HG03175 (cell line): ENCODE measurements around the gene PAK6.
A peak's percentile ranks its signal among the peaks of the same experiment; 100 is the strongest.

Experiments used
- ATAC-seq: cut with Tn5 transposase; IDR thresholded peaks from one replicate; pipeline ENCODE4 v1.9.1; 2021; ENCODE audit warnings: mild to moderate bottlenecking, moderate library complexity; ENCODE audit not compliant: unreplicated experiment

The PAK6 gene

DNA sequence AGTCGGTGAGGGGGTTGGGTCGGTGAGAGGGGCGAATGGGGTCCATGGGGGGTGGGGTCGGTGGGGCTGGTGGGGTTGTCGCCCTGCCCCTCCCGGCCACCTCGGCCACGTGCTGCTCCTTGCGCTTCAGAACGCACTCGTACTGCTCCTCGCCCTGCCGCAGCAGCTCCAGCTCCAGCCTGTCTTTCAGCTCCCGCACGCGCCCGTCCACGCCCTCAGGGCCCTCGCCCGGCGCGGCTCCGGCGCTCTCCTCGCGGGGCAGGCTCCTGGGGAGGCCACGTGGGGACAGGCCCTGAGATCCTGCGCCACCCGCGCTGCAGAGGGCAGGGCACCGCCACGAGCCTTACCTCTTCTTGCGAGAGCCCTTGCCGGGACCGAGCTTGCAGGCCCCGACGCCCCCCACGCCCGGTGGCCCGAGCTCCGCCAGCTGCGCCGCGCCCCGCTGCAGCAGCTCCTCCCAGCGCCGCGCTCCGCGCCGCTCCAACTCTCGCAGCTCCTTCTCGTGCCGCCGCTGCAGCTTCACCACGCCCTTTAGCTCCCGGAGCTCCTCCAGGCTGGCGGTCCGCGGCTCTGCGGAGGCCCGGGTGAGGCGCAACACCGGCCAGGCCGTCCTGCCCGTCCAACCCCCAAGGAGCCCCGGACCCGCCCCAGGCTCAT is 52.2 kb downstream of the PAK6 start:
- no peak for ATAC-seq

DNA sequence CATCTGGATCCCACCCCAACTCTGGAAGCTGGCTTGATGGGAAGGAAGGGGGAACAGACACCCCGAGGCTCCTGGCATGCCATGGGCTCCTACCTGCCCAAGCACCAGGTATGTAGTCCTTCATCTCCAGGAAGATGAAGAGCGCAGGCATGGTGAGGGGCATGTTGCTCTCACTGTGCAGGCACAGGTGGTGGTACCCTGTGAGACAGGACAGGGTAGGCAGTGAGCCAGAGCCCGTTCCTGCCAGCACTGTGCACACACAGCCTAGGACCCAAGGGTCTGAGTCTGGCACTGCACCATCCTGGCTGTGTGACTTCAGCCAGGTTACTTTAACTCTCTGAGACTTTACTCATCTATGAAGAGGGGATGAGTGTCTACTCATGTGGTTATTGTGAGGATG is 53.4 kb downstream of the PAK6 start:
- no peak for ATAC-seq

DNA sequence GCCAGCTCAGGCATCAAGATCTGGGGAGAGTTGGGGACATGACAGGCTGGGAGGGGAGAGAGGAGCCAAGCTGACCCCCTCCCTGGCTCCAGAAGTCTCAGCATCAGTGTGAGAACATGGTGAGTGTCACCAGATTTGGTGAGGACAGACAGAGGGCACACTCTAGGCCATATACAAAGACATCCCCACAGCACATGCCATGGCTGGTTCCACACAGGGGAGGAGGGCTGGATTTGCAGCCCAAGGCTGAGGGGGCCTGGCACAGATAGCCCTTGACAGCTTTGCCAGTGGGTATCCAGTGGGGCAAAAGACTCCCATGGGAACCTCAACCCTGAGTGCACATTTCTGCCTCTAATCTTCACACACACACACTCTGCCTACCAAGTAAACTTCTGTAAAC is 54.1 kb downstream of the PAK6 start:
- no peak for ATAC-seq

DNA sequence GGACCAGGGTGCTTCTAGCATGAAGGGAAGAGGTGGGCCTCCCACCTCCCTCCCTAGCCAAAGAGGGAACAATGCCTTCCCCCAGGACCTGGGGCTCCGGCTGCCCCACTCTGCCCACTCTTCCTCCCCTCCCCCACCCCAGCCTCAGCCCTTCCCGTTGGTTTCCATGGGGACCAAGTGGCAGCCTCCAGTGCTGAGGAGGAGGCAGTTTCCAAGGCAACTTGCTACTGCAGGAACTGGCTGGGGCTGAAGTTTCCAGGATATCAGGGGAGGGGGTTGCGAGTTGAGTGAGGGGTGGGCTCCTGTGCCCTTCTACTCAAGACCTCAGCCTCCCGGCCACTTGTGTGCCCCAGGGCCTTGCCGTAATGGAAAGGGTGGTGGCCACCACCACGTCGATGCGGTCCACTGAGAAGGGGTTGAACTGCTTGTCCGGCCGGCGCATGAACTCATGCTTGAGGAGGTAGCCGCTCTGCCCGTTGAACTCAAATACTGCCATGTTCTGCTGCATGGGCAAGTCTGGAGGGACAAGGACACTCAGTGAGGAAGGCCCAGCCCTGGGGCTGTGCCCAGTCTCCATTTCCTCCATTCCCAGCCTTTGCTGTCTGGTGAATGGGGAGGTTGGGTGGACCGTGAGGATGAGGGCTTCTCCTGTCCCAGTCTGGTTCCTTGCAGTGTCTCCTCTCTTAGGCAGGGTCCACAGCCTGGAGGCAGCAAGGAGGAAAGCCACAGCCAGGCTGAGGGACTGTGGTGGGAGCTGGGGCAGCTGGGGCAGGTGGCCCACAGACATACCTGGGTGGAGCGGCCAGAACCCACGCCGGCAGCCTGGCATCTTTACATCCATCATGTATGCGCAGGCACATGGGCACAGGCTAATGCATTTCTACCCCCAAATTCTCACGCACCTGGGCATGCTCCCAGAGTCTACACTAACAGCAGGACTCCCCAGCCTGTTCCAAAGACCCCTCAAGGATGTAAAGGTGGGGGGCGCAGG is 55.3 kb downstream of the PAK6 start:
- no peak for ATAC-seq

DNA sequence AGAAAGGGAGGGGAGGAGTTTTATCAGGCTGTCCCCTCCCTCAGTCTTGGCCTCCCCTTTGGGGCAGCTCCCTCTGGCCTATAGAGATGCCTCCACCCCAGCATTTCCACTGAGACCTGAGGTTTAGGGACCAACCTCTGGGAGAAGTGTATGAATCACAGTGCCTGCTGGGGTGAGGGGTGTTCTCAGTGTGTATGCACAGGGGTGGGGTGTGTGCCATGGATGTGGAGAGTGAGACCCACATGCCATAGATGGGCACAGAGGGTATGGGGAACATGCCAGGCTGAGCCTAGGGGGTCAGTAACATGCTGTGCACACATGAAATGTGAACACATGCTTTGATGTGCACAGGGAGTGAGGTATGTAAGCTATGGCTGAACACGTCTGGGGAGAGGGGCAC is 56.4 kb downstream of the PAK6 start:
- ATAC-seq, result no peak

DNA sequence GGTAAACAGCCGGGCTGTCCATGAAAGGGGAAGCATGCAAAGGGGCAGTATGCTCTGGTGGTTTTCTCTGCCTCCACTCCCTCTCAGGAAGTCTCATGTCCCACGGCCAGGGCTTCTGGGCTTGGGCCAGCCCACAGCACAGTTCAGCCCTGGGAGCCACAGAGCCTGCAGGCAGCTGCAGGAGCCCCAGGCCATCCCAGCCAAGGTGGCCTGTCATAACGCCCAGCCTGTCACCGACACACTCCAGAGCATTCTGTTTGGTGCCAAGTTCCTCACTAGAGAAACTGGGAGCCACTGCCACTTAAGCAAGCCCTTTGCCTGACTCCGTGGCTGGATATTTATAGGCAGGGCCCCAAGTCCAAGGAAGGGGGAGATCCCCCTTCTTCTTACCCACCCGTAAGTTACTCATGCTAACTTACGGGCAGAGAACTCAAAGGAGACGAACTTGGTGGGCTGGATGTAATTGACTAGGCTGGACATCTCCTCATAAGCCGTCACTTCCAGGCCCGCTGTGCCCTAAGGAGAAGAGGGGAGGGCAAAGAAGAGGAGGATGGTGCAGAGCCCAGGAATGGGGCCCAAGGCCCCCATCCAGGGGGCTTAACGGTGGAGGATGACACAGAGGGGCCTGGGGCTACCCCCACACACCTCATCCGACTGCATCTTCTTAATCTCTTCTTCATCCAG is 57.2 kb downstream of the PAK6 start:
- no peak for ATAC-seq

DNA sequence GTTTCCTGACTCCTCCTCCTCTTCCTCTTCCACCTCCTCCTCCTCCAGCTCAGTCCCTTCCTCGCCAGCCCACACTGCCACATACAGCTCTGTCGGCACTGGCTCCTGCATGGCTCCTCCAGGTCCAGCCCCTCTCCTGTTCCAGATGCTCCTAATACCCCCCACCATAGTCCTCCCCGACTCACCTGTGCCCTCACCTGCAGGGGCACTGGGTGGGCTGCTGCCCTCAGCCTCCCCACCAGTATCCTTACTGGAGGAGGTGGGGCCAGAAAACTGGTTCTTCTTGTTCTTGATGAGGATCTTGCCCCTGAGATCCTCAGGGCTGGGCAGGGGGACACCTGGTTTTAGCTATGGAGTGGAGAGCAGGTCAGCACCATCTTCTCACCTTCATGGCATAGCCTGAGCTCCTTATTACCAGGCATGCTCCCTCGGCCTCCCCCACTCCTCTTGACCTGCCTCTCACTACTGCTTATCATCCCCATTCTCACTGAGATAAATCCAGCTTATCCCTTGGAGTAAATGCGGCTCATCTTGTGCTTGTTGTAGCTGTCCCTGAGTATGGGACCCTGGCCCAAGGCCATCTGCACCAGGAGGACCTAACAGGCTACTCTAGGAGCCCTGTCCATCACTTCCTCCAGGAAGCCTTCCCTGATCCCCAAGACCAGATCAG is 57.8 kb downstream of the PAK6 start:
- ATAC-seq, result no peak

DNA sequence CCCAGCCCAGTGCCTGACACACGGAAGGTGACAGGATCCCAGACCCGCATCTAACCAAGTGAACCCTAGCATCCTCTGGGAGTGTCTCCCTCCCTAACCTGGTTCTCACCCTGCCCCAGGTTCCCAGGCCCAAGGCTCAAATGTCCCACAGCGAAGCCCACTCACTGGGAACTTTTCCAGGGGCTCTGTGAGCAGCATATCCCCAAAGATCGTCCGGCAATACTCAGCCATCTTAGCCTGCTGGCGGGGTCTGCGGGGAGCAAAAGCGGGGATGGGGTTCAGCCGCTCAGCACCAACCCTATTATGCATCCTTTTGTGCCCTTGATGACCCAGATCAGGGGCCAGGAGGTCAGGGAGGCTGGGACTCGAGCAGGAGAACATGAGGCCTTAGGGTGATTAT is 58.5 kb downstream of the PAK6 start:
- ATAC-seq, result no peak

DNA sequence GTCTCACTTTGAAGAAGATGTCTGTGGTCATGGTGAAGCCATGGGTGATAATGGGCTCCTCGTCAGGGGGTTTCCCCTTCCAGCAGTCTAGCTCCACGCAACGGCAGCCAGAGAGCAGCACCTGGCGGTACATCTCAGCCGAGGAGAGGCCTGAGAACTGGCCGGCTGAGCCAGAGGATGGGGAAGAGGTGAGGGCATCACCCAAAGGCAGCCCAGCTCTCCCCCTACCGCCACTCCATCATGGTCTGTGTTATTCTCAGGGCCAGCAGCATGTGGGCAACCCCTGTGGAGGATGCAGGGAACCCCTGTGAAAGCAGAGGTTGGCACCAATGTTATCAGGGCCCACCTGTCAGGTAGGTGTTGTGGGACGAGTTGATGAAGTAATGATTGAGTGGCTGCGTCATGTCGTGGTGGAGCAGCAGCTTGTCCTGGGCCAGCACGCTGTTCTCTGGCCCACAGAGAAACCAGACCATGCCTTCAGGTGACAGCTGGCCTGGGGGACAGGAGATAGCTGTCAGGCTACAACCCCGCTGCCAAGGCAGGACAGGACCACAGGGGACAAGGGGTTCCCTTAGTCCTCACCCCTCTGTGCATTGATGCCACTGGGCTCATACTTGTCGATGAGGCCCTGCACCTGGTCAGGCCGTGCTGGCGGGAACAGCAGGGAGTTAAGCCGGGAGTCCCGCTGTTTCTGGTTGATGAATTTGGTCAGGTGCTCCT is 59.5 kb downstream of the PAK6 start:
- no peak for ATAC-seq

DNA sequence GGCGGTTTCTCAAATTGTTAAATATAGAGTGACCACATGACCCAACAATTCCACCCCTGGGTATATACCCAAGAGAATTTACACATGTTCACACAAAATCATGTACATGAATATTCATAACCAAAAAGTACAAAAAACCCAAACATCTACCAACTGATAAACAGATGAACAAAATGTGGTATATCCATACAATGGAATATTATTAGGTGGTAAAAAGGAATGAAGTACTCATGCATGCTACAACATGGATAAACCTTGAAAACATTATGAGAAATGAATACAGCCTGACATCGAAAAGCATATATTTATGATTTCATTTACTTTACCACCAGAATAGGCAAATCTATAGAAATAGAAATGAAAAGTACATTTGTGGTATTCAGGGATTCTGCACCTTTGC is 61.5 kb downstream of the PAK6 start:
- ATAC-seq, result no peak

DNA sequence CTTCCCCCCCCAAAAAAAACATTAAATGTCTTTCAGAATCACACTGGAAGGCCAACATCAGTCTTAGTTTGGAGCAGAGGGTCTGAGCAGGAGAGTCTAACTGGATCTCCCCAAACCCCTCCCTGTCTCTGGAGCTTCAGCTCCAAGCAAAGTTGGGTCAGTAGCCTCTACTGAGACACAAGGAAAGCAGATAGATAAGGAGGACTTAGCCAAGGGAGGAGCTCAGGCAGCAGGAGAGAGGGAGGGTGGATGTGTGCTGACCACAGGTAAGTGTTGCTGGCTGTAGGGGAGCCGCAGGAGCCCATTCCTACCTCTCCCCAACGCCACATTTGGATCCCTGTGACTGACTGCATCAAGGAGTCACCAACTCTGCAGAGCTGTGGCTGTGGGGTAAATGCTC is 61.9 kb downstream of the PAK6 start:
- no peak for ATAC-seq

DNA sequence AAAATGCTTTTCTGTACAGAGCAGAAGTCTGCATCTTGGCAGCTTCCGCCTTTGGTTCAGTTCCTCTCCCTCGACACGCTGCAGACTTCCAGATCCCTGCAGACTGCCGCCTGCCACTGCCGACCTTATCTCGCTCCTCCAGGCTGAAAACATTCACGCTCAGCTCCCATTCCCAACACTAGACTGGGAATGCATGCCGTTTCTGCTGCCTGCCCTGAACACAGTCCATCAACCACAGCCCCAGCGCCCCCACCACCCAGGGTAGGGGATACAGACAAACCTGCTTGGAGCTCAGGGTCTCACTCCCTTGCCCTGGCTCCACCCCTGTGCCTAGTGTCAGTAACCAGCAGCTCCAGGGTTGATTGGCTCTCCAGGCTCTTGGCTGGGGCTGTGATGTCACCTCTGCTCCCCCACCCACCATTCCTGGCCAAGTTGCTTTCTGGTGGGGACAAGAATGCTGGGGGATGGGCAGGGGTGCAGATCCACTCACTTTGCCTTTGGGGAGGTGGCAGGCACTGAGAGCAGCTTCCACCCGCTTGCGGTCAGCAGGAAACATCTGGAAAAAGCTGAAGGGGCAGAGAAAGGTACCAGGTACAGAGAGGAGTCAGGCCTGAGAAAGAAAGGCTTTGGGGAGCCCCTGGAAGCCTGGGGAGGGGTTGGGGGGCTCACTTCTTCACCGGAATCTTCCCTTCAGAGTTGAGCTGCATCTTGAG is 62.8 kb downstream of the PAK6 start:
- ATAC-seq, result no peak

DNA sequence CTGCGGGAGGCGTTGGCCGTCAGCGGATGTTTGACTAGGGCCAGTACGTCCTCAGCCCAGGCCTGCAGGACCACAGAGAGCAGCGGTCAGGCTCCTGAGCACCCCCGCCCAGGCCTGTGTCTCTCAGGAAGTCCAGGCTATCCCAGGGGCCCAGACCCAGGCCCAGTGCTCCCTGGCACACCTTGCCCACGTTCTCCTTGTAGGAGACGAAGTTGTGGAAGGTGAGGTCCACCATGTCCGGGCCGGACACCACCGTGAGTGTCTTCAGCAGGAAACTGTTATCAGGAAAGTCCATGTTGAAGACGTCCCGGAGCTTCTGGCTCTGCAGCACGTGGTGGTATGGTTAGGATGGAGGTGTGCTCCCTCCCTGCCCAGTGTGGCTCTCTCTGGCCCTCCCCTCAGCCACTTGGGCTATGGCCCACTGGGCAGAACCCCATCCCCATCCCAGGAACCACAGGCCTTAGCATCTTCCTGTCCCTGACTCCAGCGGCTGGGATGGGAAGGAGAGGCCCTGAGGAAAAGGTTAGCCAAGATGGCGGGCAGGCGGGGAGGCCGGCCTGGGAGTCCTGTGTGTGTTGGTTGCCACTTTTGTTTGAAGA is 63.5 kb downstream of the PAK6 start:
- ATAC-seq, result no peak

DNA sequence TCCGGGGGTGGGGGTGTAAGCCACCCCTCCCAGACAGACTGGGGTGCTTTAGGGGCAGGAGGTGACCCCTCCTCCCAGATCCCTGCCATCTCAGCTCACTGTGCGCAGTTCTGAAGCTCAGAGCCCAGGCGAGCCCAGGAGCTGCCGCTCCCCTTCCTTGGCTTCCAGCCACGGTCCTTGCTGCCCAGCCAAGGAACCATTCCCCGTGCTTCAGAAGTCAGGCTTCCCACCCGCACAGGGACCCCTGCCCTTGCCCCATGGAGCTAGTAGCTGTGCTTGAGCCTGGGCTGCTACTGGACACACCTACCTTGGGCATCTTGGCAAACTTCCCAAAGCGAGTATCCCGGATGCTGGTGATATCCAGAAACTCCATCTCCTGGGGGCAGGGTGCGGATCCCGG is 64.1 kb downstream of the PAK6 start:
- ATAC-seq, result no peak

DNA sequence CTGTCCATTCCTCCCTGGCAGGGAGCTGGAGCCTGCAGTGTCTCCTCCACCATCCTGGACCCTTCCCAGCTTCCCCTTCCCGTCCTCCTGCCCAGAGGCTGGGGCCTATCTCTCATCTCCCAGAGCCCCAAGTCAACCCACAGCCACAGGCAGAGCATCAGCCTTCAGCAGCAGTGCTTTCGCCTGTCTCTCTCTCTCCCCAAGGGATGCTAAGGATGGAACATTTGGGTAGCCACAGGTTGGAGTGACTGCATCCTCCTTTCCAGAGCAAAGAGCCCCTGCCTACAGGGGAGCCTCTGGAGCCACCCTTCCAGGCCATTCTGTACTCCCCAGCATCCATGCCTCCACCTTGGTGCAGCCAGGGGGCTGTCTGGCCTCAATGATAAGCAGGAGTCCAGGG is 64.7 kb downstream of the PAK6 start:
- ATAC-seq, result no peak

DNA sequence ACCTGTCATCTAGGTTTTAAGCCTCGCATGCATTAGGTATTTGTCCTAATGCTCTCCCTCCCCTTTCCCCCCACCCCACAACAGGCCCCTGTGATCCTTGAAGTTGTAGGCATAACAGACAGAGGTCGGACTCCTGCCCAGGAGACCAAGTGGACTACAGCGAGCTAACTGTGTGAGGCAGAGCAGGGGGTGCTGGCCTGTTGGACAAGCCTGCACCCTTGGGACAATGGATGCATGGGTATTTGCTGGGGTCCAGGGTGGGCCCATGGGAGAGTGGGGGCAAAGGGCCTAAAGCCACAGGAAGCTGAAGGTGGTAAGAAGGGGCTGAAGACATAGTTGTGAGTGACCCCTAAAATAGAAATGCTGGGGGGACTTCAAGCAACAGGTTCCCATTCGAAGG is 66.4 kb downstream of the PAK6 start:
- no peak for ATAC-seq

DNA sequence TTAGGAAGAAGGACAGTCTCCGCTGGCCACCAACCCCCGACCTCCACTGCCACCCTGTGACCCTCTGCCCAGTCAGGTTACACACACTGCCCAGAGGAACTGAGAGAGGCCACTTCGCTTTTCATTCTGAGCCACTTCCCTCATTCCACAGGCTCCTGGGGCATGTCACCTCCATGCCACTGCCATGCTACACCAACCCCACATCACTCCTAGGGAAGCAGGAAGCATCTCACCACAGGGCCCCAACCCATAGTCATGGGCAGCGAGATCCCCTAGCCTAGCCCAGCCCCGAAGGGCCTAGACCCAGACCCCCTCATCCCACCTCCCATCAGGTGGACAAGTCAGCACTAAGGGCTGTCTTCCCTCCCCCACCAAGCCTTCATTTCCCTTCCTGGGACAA is 67.5 kb downstream of the PAK6 start:
- ATAC-seq, result no peak

DNA sequence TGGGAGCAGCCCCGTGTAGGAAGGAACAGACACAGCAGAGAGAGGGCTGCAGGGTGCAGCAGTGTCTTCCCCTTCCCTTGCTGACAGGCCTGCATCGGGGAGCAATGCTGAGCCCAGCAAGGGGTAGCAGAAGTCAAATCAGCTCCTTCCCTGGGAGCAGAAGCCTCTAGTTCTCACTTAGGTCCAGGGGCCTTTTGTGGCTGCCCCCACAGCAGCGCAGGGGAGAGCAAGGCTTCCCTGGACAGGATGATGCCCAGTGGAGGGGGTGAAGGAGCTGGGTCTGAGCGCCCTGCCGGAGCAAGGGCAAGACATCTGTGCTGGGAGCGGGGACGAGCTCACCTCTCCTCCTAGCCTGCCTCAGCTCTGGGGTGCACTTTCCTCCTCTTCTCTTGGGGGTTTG is 68.0 kb downstream of the PAK6 start:
- ATAC-seq, result no peak

DNA sequence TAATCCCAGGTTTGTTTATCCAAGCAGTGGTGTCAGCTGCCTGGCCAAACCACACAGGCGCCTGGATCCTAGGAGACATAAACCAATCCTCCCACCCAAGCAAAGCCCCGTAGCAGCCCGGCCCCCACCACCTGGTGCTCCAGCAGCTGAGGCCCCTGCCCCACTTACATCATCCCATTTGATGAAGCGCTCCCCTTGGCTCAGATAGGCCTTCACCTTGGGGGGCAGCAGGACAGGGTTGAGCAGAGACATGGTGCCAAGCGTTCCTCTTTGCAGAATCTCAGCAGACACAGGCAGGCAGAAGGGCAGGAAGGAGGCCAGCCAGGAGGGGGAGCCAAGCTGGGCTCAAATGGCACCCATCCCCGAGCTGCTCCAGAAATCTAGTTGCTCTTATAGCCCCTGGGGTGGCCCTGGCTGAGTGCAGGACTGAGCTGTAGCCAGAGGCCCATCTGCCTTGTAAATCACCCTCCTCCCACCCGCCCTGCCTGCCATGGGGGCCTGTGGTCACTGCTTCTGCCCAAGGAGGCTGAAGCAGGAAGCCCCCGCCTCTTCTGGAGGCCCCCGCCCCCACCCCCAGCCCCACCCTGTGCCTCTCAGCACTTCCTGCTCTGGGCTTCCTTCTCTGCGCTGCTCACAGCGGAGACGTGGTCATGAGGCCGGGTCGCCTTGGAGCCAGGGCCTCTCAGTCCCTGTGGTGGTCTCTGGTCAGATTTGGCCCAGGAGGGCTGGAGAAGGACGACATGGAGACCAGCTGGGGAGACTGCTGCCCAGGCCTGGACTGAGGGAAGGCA is 68.8 kb downstream of the PAK6 start, which contains the start of gene PLCB2:
PLCB2 (minus strand) TSS at position 515 of the 791 bp plus-strand sequence; CDS start at position 252, 263 bp downstream.
- ATAC-seq, result peak; percentile 64
